HepG2 (cell line): ENCODE results near the gene TBC1D16. TPM values are rescaled to one million over a fixed set of nuclear protein-coding genes. Genes with fewer than 3 reads are reported as not detected.

ENCODE experiments used
- CBFB ChIP-seq: sonication (generic); formaldehyde crosslinking; IDR thresholded peaks from 2 replicates; pipeline ENCODE4 v1.4.0; 2020; ENCODE audit warnings: missing genetic modification reagents
- KLF15 ChIP-seq: sonication (generic); formaldehyde crosslinking; IDR thresholded peaks from 2 replicates; pipeline ENCODE4 v1.8.1; 2023; ENCODE audit warnings: borderline replicate concordance, mild to moderate bottlenecking, inconsistent platforms, missing genetic modification reagents, mixed read lengths
- MIER2 ChIP-seq: IDR thresholded peaks from 2 replicates; pipeline ENCODE4 v1.6.1; 2016; ENCODE audit warnings: missing biosample characterization, missing genetic modification reagents
- RCOR2 ChIP-seq: IDR thresholded peaks from 2 replicates; pipeline ENCODE4 v1.6.1; 2016; ENCODE audit warnings: missing biosample characterization, missing genetic modification reagents
- TBX3 ChIP-seq: fragments of 450-650 bp; IDR thresholded peaks from 2 replicates; pipeline ENCODE4 v1.6.1; 2017; ENCODE audit warnings: antibody characterized with exemption, mild to moderate bottlenecking, inconsistent platforms, borderline replicate concordance
- U2AF2 ChIP-seq: fragments of 200-400 bp; formaldehyde crosslinking; IDR thresholded peaks from 2 replicates; pipeline ENCODE4 v1.6.1; 2017; ENCODE audit warnings: low read depth, mild to moderate bottlenecking, low read length
- ZNF138 ChIP-seq: sonication (generic); formaldehyde crosslinking; IDR thresholded peaks from 2 replicates; pipeline ENCODE4 v1.5.0; 2020; ENCODE audit warnings: mild to moderate bottlenecking, low read depth, missing genetic modification reagents
- ZNF326 ChIP-seq: sonication (generic); formaldehyde crosslinking; IDR thresholded peaks from 2 replicates; pipeline ENCODE4 v1.4.0; 2020; ENCODE audit warnings: missing genetic modification reagents, borderline replicate concordance
- ZNF552 ChIP-seq: sonication (generic); formaldehyde crosslinking; IDR thresholded peaks from 2 replicates; pipeline ENCODE4 v1.9.0; 2022; ENCODE audit warnings: missing genetic modification reagents, mild to moderate bottlenecking, borderline replicate concordance
- ZNF724P ChIP-seq: sonication (generic); formaldehyde crosslinking; IDR thresholded peaks from 2 replicates; pipeline ENCODE4 v1.8.0; 2022; ENCODE audit warnings: missing genetic modification reagents, borderline replicate concordance
- ZNF790 ChIP-seq: sonication (generic); formaldehyde crosslinking; IDR thresholded peaks from 2 replicates; pipeline ENCODE4 v1.8.0; 2022; ENCODE audit warnings: missing genetic modification reagents, mild to moderate bottlenecking, borderline replicate concordance
- ZNF878 ChIP-seq: sonication (generic); formaldehyde crosslinking; IDR thresholded peaks from 2 replicates; pipeline ENCODE4 v1.8.1; 2023; ENCODE audit warnings: mild to moderate bottlenecking, missing genetic modification reagents, moderate library complexity
- polyA plus RNA-seq, 8 experiments: library from polyadenylated mRNA; depleted of rRNA in 3 of 8; stranded (reverse) in 7 of 8; unstranded in 1 of 8; fragments of >200 nt; fragmentation: Illumina TruSeq in 4 of 8; extraction: Trizol in 4 of 8; gene quantifications; 2 replicates each; pipeline versions ENCODE4 v1.2.1 to v1.2.3, GENCODE V29; 2011 to 2016; ENCODE audit warnings: low read depth in 4 of 8, missing spikeins in 1 of 8, mixed read lengths in 1 of 8; ENCODE audit not compliant: insufficient read depth in 1 of 8
- total RNA-seq, 5 experiments: library from RNA; depleted of rRNA; stranded (reverse); fragments of >200 nt; fragmentation: Illumina TruSeq; extraction: Trizol; gene quantifications; 2 replicates each; pipeline ENCODE4 v1.2.3, GENCODE V29; 2016; ENCODE audit warnings: low read depth in 1 of 5
- TF ChIP-seq, protein P1 (sequence below): sonication (generic); formaldehyde crosslinking; IDR thresholded peaks from 2 replicates; pipeline ENCODE4 v1.4.0; 2020; ENCODE audit warnings: mild to moderate bottlenecking, missing genetic modification reagents, borderline replicate concordance
- TF ChIP-seq, protein P2 (sequence below): sonication (generic); formaldehyde crosslinking; IDR thresholded peaks from 2 replicates; pipeline ENCODE4 v1.4.0; 2020; ENCODE audit warnings: mild to moderate bottlenecking, missing genetic modification reagents, borderline replicate concordance
- TF ChIP-seq, protein P3 (sequence below): IDR thresholded peaks from 2 replicates; pipeline ENCODE4 v1.6.1; 2018; ENCODE audit warnings: missing genetic modification reagents, mild to moderate bottlenecking, missing compliant biosample characterization
- TF ChIP-seq, protein P4 (sequence below): sonication (generic); formaldehyde crosslinking; IDR thresholded peaks from 2 replicates; pipeline ENCODE4 v1.4.0; 2020; ENCODE audit warnings: missing genetic modification reagents

The TBC1D16 gene
- total and polyA plus RNA-seq, 2 of the 13 experiments (the other 11 are each of a cell fraction or from before 2014, with no cell fraction given), result 14.9 to 24.9 TPM

DNA sequence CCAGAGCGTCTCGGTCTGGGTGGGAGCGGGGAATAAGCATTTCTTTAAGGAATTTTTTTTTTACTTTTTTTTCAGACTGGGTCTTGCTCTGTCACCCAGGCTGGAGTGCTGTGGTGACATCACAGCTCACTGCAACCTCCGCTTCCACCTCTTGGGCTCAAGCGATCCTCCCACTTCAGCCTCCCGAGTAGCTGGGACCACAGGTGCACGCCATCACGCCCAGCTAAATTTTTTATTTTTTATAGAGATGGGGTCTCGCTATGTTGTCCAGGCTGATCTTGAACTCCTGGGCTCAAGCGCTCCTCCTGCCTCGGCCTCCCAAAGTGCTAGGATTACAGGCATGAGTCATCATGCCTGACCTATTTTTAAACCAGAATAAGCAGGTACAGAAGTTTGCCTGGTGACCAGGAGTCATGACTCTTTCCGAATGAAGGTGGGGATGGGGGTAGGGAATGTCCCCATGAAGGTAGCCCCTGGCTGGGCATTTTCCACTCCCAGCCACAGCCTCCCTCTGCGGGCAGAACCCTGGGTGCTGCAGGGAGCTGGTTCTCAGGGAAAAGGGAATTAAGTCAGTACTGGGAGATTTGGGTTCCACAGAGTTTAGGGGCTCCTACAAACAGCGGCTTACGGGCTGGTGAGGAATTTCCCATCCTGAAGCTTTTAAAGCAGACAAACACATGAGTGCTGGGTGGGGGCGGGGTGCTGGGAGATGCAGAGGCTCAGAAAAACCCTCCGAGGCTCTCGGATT is 48.3 kb downstream of the TBC1D16 start (continued):
- TF ChIP-seq, protein P1, sequence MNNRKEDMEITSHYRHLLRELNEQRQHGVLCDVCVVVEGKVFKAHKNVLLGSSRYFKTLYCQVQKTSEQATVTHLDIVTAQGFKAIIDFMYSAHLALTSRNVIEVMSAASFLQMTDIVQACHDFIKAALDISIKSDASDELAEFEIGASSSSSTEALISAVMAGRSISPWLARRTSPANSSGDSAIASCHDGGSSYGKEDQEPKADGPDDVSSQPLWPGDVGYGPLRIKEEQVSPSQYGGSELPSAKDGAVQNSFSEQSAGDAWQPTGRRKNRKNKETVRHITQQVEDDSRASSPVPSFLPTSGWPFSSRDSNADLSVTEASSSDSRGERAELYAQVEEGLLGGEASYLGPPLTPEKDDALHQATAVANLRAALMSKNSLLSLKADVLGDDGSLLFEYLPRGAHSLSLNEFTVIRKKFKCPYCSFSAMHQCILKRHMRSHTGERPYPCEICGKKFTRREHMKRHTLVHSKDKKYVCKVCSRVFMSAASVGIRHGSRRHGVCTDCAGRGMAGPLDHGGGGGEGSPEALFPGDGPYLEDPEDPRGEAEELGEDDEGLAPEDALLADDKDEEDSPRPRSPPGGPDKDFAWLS (CRISPR knock-in tag), result no peak
- TF ChIP-seq KLF15 (CRISPR knock-in tag) (no peak), ZNF552 (CRISPR knock-in tag) (no peak), ZNF878 (CRISPR knock-in tag) (no peak), ZNF326 (CRISPR knock-in tag) (no peak), TBX3 (no peak), RCOR2 (peak; percentile 61), ZNF724P (peak; percentile 36; the same call in 1 of the 2 replicates), MIER2 (CRISPR knock-in tag) (no peak), ZNF138 (no peak), U2AF2 (no peak), CBFB (CRISPR knock-in tag) (no peak), ZNF790 (CRISPR knock-in tag) (no peak)
- TF ChIP-seq, protein P2, sequence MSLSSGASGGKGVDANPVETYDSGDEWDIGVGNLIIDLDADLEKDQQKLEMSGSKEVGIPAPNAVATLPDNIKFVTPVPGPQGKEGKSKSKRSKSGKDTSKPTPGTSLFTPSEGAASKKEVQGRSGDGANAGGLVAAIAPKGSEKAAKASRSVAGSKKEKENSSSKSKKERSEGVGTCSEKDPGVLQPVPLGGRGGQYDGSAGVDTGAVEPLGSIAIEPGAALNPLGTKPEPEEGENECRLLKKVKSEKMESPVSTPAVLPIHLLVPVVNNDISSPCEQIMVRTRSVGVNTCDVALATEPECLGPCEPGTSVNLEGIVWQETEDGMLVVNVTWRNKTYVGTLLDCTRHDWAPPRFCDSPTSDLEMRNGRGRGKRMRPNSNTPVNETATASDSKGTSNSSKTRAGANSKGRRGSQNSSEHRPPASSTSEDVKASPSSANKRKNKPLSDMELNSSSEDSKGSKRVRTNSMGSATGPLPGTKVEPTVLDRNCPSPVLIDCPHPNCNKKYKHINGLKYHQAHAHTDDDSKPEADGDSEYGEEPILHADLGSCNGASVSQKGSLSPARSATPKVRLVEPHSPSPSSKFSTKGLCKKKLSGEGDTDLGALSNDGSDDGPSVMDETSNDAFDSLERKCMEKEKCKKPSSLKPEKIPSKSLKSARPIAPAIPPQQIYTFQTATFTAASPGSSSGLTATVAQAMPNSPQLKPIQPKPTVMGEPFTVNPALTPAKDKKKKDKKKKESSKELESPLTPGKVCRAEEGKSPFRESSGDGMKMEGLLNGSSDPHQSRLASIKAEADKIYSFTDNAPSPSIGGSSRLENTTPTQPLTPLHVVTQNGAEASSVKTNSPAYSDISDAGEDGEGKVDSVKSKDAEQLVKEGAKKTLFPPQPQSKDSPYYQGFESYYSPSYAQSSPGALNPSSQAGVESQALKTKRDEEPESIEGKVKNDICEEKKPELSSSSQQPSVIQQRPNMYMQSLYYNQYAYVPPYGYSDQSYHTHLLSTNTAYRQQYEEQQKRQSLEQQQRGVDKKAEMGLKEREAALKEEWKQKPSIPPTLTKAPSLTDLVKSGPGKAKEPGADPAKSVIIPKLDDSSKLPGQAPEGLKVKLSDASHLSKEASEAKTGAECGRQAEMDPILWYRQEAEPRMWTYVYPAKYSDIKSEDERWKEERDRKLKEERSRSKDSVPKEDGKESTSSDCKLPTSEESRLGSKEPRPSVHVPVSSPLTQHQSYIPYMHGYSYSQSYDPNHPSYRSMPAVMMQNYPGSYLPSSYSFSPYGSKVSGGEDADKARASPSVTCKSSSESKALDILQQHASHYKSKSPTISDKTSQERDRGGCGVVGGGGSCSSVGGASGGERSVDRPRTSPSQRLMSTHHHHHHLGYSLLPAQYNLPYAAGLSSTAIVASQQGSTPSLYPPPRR, result no peak
- TF ChIP-seq, protein P3, sequence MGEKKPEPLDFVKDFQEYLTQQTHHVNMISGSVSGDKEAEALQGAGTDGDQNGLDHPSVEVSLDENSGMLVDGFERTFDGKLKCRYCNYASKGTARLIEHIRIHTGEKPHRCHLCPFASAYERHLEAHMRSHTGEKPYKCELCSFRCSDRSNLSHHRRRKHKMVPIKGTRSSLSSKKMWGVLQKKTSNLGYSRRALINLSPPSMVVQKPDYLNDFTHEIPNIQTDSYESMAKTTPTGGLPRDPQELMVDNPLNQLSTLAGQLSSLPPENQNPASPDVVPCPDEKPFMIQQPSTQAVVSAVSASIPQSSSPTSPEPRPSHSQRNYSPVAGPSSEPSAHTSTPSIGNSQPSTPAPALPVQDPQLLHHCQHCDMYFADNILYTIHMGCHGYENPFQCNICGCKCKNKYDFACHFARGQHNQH (CRISPR knock-in tag), result no peak
- TF ChIP-seq, protein P4, sequence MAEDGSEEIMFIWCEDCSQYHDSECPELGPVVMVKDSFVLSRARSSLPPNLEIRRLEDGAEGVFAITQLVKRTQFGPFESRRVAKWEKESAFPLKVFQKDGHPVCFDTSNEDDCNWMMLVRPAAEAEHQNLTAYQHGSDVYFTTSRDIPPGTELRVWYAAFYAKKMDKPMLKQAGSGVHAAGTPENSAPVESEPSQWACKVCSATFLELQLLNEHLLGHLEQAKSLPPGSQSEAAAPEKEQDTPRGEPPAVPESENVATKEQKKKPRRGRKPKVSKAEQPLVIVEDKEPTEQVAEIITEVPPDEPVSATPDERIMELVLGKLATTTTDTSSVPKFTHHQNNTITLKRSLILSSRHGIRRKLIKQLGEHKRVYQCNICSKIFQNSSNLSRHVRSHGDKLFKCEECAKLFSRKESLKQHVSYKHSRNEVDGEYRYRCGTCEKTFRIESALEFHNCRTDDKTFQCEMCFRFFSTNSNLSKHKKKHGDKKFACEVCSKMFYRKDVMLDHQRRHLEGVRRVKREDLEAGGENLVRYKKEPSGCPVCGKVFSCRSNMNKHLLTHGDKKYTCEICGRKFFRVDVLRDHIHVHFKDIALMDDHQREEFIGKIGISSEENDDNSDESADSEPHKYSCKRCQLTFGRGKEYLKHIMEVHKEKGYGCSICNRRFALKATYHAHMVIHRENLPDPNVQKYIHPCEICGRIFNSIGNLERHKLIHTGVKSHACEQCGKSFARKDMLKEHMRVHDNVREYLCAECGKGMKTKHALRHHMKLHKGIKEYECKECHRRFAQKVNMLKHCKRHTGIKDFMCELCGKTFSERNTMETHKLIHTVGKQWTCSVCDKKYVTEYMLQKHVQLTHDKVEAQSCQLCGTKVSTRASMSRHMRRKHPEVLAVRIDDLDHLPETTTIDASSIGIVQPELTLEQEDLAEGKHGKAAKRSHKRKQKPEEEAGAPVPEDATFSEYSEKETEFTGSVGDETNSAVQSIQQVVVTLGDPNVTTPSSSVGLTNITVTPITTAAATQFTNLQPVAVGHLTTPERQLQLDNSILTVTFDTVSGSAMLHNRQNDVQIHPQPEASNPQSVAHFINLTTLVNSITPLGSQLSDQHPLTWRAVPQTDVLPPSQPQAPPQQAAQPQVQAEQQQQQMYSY (CRISPR knock-in tag), result no peak
